Smooth muscle cell (in vitro differentiated cells): ENCODE measurements around the gene PHF19. TPM values are rescaled to one million over a fixed set of nuclear protein-coding genes. Genes with fewer than 3 reads are reported as not detected.

ENCODE experiments used
- DNase-seq: peaks from one replicate; lab custom pipeline; 2025; ENCODE audit not compliant: unreplicated experiment; lab: John Stamatoyannopoulos, UW
- H2AFZ ChIP-seq: fragments of 200-600 bp; sonication (generic); 2 replicates; pipeline ENCODE4 v1.6.0; 2016; ENCODE audit warnings: antibody characterized with exemption, low read depth, mild to moderate bottlenecking
- H3F3A ChIP-seq: fragments of 200-600 bp; sonication (generic); 2 replicates; pipeline ENCODE4 v1.6.0; 2017; ENCODE audit warnings: antibody characterized with exemption, low read depth
- H3K27ac ChIP-seq: fragments of 200-600 bp; sonication (generic); 2 replicates; pipeline ENCODE4 v1.5.1; 2016; ENCODE audit warnings: low read depth, mild to moderate bottlenecking
- H3K27me3 ChIP-seq: fragments of 200-600 bp; sonication (generic); 2 replicates; pipeline ENCODE4 v1.6.1; 2016; ENCODE audit warnings: low read depth, mild to moderate bottlenecking
- H3K36me3 ChIP-seq: fragments of 200-600 bp; sonication (generic); 2 replicates; pipeline ENCODE4 v1.5.1; 2016; ENCODE audit warnings: low read depth
- H3K4me1 ChIP-seq: fragments of 200-600 bp; sonication (generic); 2 replicates; pipeline ENCODE4 v1.5.1; 2016; ENCODE audit warnings: low read depth
- H3K4me2 ChIP-seq: fragments of 200-600 bp; sonication (generic); 2 replicates; pipeline ENCODE4 v1.6.0; 2016; ENCODE audit warnings: mild to moderate bottlenecking
- H3K4me3 ChIP-seq: fragments of 200-600 bp; sonication (generic); 2 replicates; pipeline ENCODE4 v1.5.1; 2016; ENCODE audit warnings: mild to moderate bottlenecking
- H3K79me2 ChIP-seq: fragments of 200-600 bp; sonication (generic); 2 replicates; pipeline ENCODE4 v1.6.0; 2016; ENCODE audit warnings: low read depth, mild to moderate bottlenecking
- H3K9ac ChIP-seq: fragments of 200-600 bp; sonication (generic); 2 replicates; pipeline ENCODE4 v1.6.0; 2016; ENCODE audit warnings: low read depth
- H3K9me3 ChIP-seq: fragments of 200-600 bp; sonication (generic); replicated peaks from 2 replicates; pipeline ENCODE4 v1.5.1; 2016; ENCODE audit warnings: low read depth
- H4K20me1 ChIP-seq: fragments of 200-600 bp; sonication (generic); 2 replicates; pipeline ENCODE4 v1.6.0; 2016; ENCODE audit warnings: low read depth
- WGBS: methylation state at CpG from one replicate; pipeline ENCODE4 v1.1.7; 2016; ENCODE audit warnings: low lambda C conversion rate; 5-methylcytosine and 5-hydroxymethylcytosine counted together
- polyA plus RNA-seq: library from polyadenylated mRNA; unstranded; fragments of >200 nt; fragmentation: Nextera tagmentation; extraction: Ambion mirVana; gene quantifications from 2 replicates; pipeline ENCODE4 v1.2.1, GENCODE V29; 2016
- total RNA-seq: library from RNA; depleted of rRNA; stranded (reverse); fragments of >200 nt; gene quantifications from 2 replicates; pipeline ENCODE4 v1.2.3, GENCODE V29; 2014
- TF ChIP-seq, protein P1 (sequence below): fragments of 200-600 bp; sonication (generic); IDR thresholded peaks from 2 replicates; pipeline ENCODE4 v1.5.1; 2017; ENCODE audit warnings: borderline replicate concordance, mild to moderate bottlenecking, antibody characterized with exemption; ENCODE audit not compliant: insufficient read depth, poor library complexity, severe bottlenecking

PHF19 gene
- total and polyA plus RNA-seq, 2 experiments from 2014 or later, result 14.1 to 19.3 TPM

DNA sequence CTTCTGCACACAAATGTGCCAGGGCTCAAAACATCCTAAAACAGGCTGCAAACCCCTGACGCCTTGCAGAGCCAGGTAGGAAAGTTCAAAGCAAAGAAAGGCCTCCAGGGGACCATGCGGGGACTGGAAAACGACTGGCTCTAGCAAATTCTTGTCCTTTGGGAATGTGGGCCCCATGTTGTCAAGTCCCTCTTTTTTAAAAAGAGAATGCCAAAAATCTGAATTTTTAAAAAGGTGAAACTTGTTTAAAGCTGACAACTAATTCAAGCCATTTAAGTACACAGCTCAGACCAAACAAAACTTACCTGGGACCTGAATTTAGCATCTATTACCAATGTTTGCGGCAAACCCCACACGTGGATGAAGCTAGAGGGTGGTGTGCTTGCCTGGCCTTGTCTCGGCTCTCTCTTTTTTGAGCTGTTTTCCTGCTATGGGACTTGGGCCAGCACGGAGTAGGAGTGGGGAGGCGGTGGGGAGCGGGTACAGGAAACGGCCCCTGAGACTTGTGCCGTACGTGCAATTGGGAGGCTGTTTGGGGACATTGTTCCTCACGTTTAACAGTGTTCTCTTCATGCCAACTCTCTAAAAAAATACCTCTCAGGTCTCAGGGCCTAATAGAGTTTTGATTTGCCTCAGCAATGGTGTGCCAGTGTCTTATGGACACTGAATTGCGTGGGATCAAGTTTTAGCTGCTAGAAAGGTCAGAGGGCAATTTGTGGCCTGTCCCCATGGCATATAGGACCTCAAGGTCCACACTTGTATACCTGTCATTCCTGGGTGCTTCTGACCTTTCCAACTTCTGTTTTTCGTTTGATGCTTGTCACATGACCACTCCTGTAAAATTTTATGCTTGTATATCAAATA is 15.1 kb upstream of the PHF19 start:
- WGBS, result 87% methylated on average over 15 of the region's 15 CpGs
- Histone ChIP-seq H3K27me3 (no peaks in the 10 kb centered on the region), H3K9me3 (no peaks in the 10 kb centered on the region), H3K4me1 (peaks cover 13% of the 10 kb centered on the region), H4K20me1 (no peaks in the 10 kb centered on the region), H3F3A (peaks cover 27% of the 10 kb centered on the region), H3K9ac (no peak overlapping the region), H3K27ac (no peak overlapping the region), H3K4me3 (no peak overlapping the region), H3K4me2 (no peak overlapping the region), H3K79me2 (no peaks in the 10 kb centered on the region), H2AFZ (no peak overlapping the region), H3K36me3 (no peaks in the 10 kb centered on the region)
- no peak for DNase-seq
- TF ChIP-seq, protein P1, sequence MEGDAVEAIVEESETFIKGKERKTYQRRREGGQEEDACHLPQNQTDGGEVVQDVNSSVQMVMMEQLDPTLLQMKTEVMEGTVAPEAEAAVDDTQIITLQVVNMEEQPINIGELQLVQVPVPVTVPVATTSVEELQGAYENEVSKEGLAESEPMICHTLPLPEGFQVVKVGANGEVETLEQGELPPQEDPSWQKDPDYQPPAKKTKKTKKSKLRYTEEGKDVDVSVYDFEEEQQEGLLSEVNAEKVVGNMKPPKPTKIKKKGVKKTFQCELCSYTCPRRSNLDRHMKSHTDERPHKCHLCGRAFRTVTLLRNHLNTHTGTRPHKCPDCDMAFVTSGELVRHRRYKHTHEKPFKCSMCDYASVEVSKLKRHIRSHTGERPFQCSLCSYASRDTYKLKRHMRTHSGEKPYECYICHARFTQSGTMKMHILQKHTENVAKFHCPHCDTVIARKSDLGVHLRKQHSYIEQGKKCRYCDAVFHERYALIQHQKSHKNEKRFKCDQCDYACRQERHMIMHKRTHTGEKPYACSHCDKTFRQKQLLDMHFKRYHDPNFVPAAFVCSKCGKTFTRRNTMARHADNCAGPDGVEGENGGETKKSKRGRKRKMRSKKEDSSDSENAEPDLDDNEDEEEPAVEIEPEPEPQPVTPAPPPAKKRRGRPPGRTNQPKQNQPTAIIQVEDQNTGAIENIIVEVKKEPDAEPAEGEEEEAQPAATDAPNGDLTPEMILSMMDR, result no peak

DNA sequence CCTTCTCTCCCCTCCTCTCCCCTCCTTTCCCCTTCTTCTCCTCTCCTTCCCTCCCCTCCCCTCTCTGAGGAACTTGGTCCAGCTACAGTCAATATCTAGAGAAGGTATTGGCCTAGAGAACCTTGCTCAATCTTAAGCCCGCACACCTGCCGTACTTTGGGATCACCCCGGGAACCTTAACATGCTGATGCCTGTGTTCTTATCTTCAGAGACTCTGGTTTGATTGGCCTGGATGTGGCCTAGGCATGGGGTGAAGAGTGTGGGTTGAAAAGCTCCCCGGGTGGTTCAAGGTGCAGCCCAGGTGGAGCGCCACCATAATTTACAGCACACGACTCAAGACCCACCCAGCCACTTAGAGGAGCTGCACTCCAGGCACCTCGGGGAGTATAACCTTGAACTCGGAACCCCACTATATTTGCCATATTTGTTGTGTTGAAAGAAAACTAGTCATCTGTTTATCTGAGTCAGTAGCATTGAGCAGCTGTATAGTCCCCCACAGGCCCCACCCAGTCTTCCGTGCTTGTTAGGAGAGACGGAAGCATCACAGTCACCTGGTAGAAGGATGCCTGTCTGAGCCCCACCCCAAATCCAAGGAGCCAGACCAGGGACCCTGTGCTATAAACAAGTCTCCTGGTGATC is 14.4 kb upstream of the PHF19 start:
- Histone ChIP-seq H2AFZ (no peak overlapping the region), H4K20me1 (no peaks in the 10 kb centered on the region), H3K4me3 (no peak overlapping the region), H3K9me3 (no peaks in the 10 kb centered on the region), H3K4me2 (no peak overlapping the region), H3K4me1 (peaks cover 15% of the 10 kb centered on the region), H3F3A (peaks cover 33% of the 10 kb centered on the region), H3K27me3 (no peaks in the 10 kb centered on the region), H3K9ac (no peak overlapping the region), H3K27ac (no peak overlapping the region), H3K36me3 (no peaks in the 10 kb centered on the region), H3K79me2 (no peaks in the 10 kb centered on the region)
- 84% methylated on average over 10 of the region's 10 CpGs for WGBS
- TF ChIP-seq, protein P1, result no peak
- DNase-seq, result no peak

DNA sequence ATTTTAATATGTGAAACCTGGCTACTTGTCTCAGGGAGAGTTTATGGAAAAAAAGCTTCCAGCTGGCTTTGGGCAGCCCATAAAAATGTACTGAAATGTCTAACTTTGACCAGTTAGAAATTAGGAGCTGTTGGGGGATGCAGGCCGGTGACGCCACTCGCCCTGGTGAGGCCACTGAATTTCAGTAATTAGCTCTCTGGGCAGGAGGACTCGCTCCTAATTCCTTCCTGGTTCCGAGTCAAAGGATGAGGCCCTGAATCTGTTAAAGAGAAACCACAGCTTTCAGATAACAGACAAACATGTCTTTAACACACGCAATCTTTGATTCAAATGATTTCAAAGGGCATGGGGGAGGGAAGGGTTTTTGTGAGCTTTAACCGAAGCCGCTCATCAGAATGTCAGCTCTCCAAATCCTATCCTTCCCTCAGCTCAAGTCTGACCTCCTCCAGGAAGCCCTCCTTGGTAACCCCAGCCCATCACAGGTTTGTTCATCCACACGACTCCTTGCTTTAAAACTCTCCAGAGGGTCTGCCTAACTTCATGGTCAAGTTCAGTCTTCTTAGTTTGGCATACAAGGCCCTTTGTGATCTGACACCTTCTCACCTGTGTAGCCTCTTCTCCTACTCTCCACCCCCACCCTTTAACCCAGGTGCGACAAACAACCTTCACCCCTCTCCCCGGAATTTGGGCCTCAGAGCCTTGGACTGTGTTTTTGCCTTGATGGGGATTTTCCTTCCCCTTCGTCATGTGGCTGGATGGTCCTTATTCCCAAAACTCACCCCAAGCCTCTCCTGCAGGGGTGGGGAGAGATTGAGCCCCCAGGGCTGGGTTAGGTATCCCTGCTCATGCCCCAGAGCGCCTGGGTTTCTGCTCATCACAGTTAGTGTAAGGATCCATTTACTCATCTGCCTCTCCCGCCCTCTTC is 13.6 kb upstream of the PHF19 start:
- Histone ChIP-seq H3K4me3 (no peak overlapping the region), H3K36me3 (no peaks in the 10 kb centered on the region), H4K20me1 (no peaks in the 10 kb centered on the region), H3F3A (peaks cover 39% of the 10 kb centered on the region), H3K27ac (peak overlapping the region; percentile 53), H3K27me3 (no peaks in the 10 kb centered on the region), H3K9ac (no peak overlapping the region), H3K9me3 (no peaks in the 10 kb centered on the region), H3K4me1 (peaks cover 23% of the 10 kb centered on the region), H3K79me2 (no peaks in the 10 kb centered on the region), H3K4me2 (peak overlapping the region; percentile 73), H2AFZ (no peak overlapping the region)
- TF ChIP-seq, protein P1, result no peak
- DNase-seq, result no peak
- WGBS, result 40% methylated on average over 13 of the region's 14 CpGs
